ENCODE measurements around the gene EPHB6. TPM values are rescaled to one million over a fixed set of nuclear protein-coding genes. Genes with fewer than 3 reads are reported as not detected.
A peak's percentile ranks its signal among the peaks of the same experiment; 100 is the strongest.

EPHB6 gene
- total RNA-seq, 1 donor from 2014 or later = 2.4 TPM

DNA sequence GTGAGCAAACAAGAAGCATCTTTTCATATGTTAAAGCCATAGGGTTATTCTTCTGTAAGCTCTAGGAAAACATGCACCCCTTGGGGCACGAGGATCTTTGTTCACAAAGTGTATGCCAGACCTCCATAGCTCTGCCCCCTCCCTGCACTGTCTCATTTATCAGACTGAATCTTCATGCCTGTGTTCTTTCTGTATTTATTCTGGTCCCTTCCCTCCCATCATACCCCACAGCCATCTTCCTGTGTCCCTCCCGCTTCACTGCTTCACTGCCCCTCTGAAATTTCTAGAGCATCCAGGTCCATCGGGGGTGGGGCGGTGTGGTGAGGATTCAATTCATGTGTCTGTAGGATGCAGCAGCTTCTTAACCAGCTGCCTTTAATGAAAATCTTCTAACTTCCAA, 7.5 kb downstream of the EPHB6 start:
- Mint-ChIP-seq H3K27ac (no peak overlapping the region), H3K27me3 (ENCODE audit: low read depth) (peaks cover 15% of the 10 kb centered on the region), H3K4me3 (ENCODE audit: low read depth) (no peak overlapping the region)

DNA sequence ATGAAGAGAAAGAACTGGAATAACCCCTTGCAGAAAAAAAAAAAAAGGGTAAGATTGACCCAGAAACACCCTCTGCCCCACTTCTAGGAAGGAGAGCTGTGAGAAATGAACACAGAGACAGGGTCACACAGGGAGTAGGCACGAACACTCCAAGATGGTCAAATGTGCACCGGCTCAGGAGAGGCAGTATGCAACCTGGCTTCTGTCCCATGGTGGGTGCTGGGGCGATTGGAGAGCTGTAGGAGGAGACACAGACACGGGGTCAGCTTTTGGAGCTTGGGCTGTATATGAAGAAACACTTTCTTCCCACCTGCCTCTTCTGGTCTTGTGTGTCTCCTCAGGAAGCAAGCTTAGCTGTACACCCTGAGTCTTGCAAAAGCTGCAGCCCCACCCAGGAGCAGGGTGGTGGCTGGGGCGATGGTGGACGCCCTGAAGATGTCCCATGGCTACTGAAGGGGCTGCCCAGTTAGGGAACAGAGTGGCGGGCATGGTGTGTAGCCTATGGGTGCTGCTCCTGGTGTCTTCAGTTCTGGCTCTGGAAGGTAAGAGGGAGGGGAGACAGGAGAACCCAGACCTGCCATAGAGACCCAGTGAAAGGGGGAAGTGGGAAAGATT, 8.0 kb downstream of the EPHB6 start:
- Mint-ChIP-seq H3K4me1 (ENCODE audit: low read depth) (no peaks in the 10 kb centered on the region), H3K9me3 (no peaks in the 10 kb centered on the region), H3K36me3 (ENCODE audit: low read depth) (no peaks in the 10 kb centered on the region), H3K27ac (no peak overlapping the region), H3K27me3 (ENCODE audit: low read depth) (peaks cover 15% of the 10 kb centered on the region), H3K4me3 (ENCODE audit: low read depth) (no peak overlapping the region)
- intact Hi-C loops (cut with micrococcal nuclease) = no loop called here
- DNase-seq (ENCODE audit: low spot score) = no peak

More for the DNA sequence above, 7.5 kb downstream of the EPHB6 start:
- intact Hi-C loops (cut with micrococcal nuclease) = no loop called here
- Mint-ChIP-seq H3K4me1 (ENCODE audit: low read depth) (no peaks in the 10 kb centered on the region), H3K9me3 (no peaks in the 10 kb centered on the region), H3K36me3 (ENCODE audit: low read depth) (no peaks in the 10 kb centered on the region)
- no peak for DNase-seq (ENCODE audit: low spot score)

DNA sequence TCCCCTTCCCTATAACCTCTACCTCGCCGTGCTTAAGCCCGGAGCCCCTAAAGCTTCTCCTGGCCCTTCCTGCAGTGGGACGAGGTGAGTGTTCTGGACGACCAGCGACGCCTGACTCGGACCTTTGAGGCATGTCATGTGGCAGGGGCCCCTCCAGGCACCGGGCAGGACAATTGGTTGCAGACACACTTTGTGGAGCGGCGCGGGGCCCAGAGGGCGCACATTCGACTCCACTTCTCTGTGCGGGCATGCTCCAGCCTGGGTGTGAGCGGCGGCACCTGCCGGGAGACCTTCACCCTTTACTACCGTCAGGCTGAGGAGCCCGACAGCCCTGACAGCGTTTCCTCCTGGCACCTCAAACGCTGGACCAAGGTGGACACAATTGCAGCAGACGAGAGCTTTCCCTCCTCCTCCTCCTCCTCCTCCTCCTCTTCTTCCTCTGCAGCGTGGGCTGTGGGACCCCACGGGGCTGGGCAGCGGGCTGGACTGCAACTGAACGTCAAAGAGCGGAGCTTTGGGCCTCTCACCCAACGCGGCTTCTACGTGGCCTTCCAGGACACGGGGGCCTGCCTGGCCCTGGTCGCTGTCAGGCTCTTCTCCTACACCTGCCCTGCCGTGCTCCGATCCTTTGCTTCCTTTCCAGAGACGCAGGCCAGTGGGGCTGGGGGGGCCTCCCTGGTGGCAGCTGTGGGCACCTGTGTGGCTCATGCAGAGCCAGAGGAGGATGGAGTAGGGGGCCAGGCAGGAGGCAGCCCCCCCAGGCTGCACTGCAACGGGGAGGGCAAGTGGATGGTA, 9.2 kb downstream of the EPHB6 start:
- H3K9me3 Mint-ChIP-seq = no peaks in the 10 kb centered on the region
- no peak overlapping the region for H3K4me3 Mint-ChIP-seq (ENCODE audit: low read depth)
- intact Hi-C loops (cut with micrococcal nuclease) = no loop called here
- H3K36me3 Mint-ChIP-seq (ENCODE audit: low read depth) = no peaks in the 10 kb centered on the region
- no peak overlapping the region for H3K27ac Mint-ChIP-seq
- no peaks in the 10 kb centered on the region for H3K4me1 Mint-ChIP-seq (ENCODE audit: low read depth)
- peaks cover 12% of the 10 kb centered on the region for H3K27me3 Mint-ChIP-seq (ENCODE audit: low read depth)
- no peak for DNase-seq (ENCODE audit: low spot score)

DNA sequence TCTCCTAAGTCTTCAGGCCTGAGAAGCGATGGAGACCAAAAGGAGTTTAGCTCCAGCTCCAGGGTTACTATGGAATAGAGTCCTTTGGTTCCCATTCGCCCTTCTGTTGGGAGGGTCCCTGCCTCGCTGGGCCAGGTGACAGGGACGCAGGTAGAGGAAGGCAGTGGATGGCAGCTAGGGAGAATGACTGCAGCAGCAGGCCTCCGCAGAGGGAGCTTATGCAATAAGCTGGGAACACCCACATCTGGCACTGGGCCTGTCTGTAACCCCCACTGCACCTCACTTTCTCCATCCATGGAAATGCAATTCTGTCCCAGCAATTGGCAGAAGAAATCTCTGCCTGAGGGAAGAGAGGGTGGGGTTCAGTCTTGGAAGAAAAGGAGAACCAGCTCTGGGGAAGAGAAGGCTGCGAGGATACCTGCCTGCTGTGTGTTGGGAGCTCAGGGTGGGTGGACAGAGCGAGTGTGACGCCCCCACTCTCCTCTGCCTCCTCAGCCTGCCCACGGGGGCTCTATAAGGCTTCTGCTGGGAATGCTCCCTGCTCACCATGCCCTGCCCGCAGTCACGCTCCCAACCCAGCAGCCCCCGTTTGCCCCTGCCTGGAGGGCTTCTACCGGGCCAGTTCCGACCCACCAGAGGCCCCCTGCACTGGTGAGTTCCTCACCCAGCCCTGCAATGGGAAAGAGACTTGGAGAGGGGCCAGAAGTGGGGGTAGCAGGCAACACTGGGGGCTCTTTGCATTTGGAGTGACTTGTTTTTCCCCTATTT, 10.3 kb downstream of the EPHB6 start:
- H3K36me3 Mint-ChIP-seq (ENCODE audit: low read depth) = no peaks in the 10 kb centered on the region
- DNase-seq (ENCODE audit: low spot score) = peak; percentile 0
- no peaks in the 10 kb centered on the region for H3K9me3 Mint-ChIP-seq
- no peak overlapping the region for H3K4me3 Mint-ChIP-seq (ENCODE audit: low read depth)
- no peak overlapping the region for H3K27ac Mint-ChIP-seq
- intact Hi-C loops (cut with micrococcal nuclease) = no loop called here
- H3K27me3 Mint-ChIP-seq (ENCODE audit: low read depth) = peaks cover 7% of the 10 kb centered on the region
- H3K4me1 Mint-ChIP-seq (ENCODE audit: low read depth) = no peaks in the 10 kb centered on the region

DNA sequence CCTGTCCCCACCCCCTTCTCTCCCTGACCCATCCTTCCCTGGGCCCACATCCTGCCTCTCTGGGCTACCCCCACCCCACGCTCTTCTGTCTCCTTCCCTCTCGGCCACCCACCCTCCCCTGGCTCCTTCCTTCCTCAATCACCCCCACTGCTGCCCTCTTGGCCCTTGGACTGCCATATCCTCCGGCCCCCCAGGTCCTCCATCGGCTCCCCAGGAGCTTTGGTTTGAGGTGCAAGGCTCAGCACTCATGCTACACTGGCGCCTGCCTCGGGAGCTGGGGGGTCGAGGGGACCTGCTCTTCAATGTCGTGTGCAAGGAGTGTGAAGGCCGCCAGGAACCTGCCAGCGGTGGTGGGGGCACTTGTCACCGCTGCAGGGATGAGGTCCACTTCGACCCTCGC, 10.9 kb downstream of the EPHB6 start:
- Mint-ChIP-seq H3K9me3 (no peaks in the 10 kb centered on the region), H3K27ac (no peak overlapping the region), H3K4me1 (ENCODE audit: low read depth) (no peaks in the 10 kb centered on the region), H3K36me3 (ENCODE audit: low read depth) (no peaks in the 10 kb centered on the region), H3K27me3 (ENCODE audit: low read depth) (peaks cover 3% of the 10 kb centered on the region), H3K4me3 (ENCODE audit: low read depth) (no peak overlapping the region)
- intact Hi-C loops (cut with micrococcal nuclease) = no loop called here
- DNase-seq (ENCODE audit: low spot score) = no peak

DNA sequence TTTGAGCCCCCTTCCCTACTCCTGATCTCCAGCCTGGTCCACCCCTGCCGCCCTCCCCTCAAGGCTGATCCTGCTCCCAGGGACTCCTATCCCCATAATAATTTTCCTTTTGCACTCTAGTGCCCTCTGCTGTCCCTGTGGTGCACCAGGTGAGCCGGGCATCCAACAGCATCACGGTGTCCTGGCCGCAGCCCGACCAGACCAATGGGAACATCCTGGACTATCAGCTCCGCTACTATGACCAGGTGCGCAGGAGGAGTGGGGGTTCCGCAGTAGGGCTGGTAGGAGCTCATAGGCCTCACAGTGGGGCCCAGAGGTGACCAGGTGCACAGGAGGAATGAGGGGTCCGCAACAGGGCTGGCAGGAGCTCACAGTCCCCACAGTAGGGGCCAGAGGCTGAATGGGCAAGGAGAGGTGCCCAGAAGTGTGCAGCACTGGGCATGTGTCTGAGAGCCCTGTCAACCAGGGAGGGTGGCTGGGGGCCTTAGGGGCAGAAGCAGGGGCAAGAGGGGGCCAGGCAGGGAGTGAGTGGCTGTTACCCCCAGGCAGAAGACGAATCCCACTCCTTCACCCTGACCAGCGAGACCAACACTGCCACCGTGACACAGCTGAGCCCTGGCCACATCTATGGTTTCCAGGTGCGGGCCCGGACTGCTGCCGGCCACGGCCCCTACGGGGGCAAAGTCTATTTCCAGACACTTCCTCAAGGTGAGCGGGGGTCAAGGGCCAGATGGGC, 11.7 kb downstream of the EPHB6 start:
- Mint-ChIP-seq H3K4me1 (ENCODE audit: low read depth) (no peaks in the 10 kb centered on the region), H3K9me3 (no peaks in the 10 kb centered on the region), H3K27me3 (ENCODE audit: low read depth) (peaks cover 1% of the 10 kb centered on the region), H3K36me3 (ENCODE audit: low read depth) (no peaks in the 10 kb centered on the region), H3K27ac (no peak overlapping the region), H3K4me3 (ENCODE audit: low read depth) (no peak overlapping the region)
- intact Hi-C loops (cut with micrococcal nuclease) = no loop called here
- DNase-seq (ENCODE audit: low spot score) = no peak

DNA sequence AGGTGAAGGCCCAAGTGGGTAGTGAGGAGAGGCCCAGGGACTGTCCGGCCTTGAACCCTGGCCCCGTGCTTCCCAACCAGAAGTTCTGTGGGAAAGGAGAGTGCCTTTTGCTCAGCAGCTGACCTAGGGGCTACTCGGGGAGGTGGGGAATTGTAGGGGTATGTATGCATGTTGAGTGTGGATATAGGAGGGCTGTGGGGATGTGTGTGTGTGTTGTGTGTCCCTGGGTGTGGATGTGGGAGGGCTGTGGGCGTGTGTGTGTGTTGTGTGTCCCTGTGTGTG, 12.2 kb downstream of the EPHB6 start:
- no peak overlapping the region for H3K27ac Mint-ChIP-seq
- H3K36me3 Mint-ChIP-seq (ENCODE audit: low read depth) = no peaks in the 10 kb centered on the region
- no peaks in the 10 kb centered on the region for H3K4me1 Mint-ChIP-seq (ENCODE audit: low read depth)
- H3K4me3 Mint-ChIP-seq (ENCODE audit: low read depth) = no peak overlapping the region
- no peaks in the 10 kb centered on the region for H3K27me3 Mint-ChIP-seq (ENCODE audit: low read depth)
- DNase-seq (ENCODE audit: low spot score) = no peak
- intact Hi-C loops (cut with micrococcal nuclease) = no loop called here
- no peaks in the 10 kb centered on the region for H3K9me3 Mint-ChIP-seq

DNA sequence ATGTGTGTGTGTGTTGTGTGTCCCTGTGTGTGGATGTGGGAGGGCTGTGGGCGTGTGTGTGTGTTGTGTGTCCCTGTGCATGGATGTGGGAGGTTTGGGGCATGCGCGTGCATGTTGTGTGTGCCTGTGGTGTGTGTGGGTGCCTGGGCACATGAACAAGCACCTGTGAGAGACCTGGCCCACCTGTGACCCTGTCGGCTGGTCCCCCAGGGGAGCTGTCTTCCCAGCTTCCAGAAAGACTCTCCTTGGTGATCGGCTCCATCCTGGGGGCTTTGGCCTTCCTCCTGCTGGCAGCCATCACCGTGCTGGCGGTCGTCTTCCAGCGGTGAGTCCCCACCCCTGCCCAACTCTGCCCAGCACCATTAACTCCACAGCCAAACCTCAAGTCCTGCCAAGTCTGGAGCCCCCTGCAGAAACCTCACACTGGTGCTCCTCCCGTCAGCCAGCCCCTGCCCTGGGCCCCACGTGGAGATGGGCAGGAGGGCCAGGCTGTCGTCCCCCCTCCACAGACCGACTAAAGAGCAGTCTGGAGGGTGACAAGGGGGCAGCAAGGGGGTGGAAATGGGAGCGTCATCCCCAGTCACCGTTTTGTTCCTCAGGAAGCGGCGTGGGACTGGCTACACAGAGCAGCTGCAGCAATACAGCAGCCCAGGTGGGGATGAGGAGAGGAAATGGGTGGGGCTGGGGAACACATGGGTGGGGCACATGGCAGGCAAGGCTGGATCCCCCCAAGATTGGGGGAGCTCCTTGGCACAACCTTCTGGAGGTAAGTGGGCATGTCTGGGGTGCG, 12.7 kb downstream of the EPHB6 start:
- Mint-ChIP-seq H3K27me3 (ENCODE audit: low read depth) (no peaks in the 10 kb centered on the region), H3K27ac (no peak overlapping the region), H3K36me3 (ENCODE audit: low read depth) (no peaks in the 10 kb centered on the region), H3K4me3 (ENCODE audit: low read depth) (no peak overlapping the region), H3K4me1 (ENCODE audit: low read depth) (no peaks in the 10 kb centered on the region), H3K9me3 (no peaks in the 10 kb centered on the region)
- intact Hi-C loops (cut with micrococcal nuclease) = no loop called here
- no peak for DNase-seq (ENCODE audit: low spot score)

DNA sequence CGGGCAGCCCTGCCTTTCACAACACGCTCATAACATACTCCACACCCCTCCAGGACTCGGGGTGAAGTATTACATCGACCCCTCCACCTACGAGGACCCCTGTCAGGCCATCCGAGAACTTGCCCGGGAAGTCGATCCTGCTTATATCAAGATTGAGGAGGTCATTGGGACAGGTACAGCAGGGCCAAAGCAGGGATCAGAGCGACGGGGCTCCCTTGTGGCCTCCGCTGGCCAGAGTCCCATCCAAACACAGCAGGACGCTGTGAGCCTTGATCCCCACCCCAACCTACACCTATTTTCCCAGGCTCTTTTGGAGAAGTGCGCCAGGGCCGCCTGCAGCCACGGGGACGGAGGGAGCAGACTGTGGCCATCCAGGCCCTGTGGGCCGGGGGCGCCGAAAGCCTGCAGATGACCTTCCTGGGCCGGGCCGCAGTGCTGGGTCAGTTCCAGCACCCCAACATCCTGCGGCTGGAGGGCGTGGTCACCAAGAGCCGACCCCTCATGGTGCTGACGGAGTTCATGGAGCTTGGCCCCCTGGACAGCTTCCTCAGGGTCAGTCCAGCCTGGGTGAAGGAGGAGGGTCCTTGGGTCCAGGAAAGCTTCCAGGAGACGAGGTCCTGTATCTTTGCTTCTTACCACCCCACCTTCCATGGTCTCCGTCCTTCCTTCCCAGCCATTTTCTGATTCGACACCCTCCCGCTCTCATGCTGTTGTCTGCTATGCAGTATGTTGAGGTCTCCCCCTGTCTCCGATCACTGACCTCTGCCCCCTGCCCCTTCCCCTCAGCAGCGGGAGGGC, 13.5 kb downstream of the EPHB6 start:
- no peak overlapping the region for H3K4me3 Mint-ChIP-seq (ENCODE audit: low read depth)
- H3K9me3 Mint-ChIP-seq = no peaks in the 10 kb centered on the region
- intact Hi-C loops (cut with micrococcal nuclease) = no loop called here
- no peaks in the 10 kb centered on the region for H3K27me3 Mint-ChIP-seq (ENCODE audit: low read depth)
- no peaks in the 10 kb centered on the region for H3K4me1 Mint-ChIP-seq (ENCODE audit: low read depth)
- DNase-seq (ENCODE audit: low spot score) = no peak
- H3K27ac Mint-ChIP-seq = no peak overlapping the region
- no peaks in the 10 kb centered on the region for H3K36me3 Mint-ChIP-seq (ENCODE audit: low read depth)

DNA sequence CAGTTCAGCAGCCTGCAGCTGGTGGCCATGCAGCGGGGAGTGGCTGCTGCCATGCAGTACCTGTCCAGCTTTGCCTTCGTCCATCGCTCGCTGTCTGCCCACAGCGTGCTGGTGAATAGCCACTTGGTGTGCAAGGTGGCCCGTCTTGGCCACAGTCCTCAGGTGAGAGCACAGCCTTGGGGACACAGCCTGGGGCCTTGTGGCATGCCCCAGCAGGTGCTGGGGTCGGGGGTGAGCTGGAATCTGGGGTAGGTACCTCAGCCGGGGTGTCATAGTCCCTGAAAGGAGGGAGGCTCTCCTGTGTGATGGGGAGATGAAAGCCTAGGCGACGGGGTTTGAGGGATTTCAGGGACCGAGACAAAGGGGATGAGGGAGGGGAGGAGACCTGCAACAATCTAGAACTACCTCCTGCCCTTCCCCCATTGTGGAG, 14.1 kb downstream of the EPHB6 start:
- Mint-ChIP-seq H3K27me3 (ENCODE audit: low read depth) (no peaks in the 10 kb centered on the region), H3K4me1 (ENCODE audit: low read depth) (no peaks in the 10 kb centered on the region)
- intact Hi-C loops (cut with micrococcal nuclease) = no loop called here

DNA sequence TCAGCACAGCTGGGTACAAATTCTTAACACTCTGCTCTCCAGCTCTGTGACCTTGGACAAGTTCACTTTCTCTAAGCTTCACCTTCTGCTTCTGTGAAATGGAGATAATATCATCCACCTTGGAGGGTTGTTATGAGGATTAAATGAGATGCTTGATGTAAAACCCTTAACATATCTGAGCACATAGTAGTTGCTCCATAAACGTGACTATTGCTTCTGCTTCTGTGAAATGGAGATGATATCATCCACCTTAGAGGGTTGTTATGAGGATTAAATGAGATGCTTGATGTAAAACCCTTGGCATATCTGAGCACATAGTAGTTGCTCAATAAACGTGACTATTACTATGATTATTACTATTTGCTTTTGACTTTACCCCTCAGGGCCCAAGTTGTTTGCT, 14.6 kb downstream of the EPHB6 start:
- intact Hi-C loops (cut with micrococcal nuclease) = no loop called here

More for the DNA sequence above, 14.1 kb downstream of the EPHB6 start:
- Mint-ChIP-seq H3K36me3 (ENCODE audit: low read depth) (no peaks in the 10 kb centered on the region), H3K27ac (no peak overlapping the region), H3K9me3 (no peaks in the 10 kb centered on the region), H3K4me3 (ENCODE audit: low read depth) (no peak overlapping the region)
- DNase-seq (ENCODE audit: low spot score) = no peak

More for the DNA sequence above, 14.6 kb downstream of the EPHB6 start:
- H3K27me3 Mint-ChIP-seq (ENCODE audit: low read depth) = no peaks in the 10 kb centered on the region
- no peak for DNase-seq (ENCODE audit: low spot score)
- no peaks in the 10 kb centered on the region for H3K36me3 Mint-ChIP-seq (ENCODE audit: low read depth)
- H3K9me3 Mint-ChIP-seq = no peaks in the 10 kb centered on the region
- H3K4me1 Mint-ChIP-seq (ENCODE audit: low read depth) = no peaks in the 10 kb centered on the region
- H3K27ac Mint-ChIP-seq = no peak overlapping the region
- H3K4me3 Mint-ChIP-seq (ENCODE audit: low read depth) = no peak overlapping the region

All from activated T-helper 2 cell treated with anti-CD3 and anti-CD28 coated beads, Interferon-gamma antibody, Interleukin-2, Interleukin-4, amounts not matched to agents 10 μg/mL and 5 μg/mL and 100 μg/mL, durations not matched to agents 14 hours and 24 hours and 36 hours (primary cell).